Measurements from ENCODE around the gene PHF12. TPM values are rescaled to one million over a fixed set of nuclear protein-coding genes. Genes with fewer than 3 reads are reported as not detected.

PHF12 gene
- total and polyA plus RNA-seq, 2 of the 13 experiments (the other 11 are each of a cell fraction or from before 2014, with no cell fraction given) = 9.8 to 17.1 TPM

DNA sequence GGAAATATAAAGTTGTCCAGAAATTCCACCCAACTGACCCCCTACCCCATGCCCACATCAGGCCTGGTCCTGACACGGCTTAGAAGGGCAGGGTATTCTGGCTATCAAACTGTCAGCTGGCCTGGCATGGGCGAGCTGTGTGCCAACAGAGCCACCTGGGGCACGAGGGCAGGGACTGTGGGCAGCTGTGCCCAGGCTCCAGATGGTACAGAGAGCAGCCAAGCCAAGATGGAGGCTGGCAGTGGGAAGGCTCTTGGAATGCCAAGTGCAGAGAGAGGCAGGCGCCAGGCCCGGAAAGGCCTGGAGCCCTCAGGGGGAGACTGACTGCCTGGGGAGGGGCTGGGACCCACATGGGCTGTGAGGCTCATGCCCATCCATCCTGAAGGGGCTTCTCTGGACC lies 24.3 kb upstream of the PHF12 start:
- ChIA-PET POLR2A (no interaction called here), CTCF (ENCODE audit: low intra/inter-chr PET ratio, low total read pairs) (no interaction called here)
- Histone ChIP-seq H3K36me3 (replicated peaks in 1 of 2; ENCODE audit: control insufficient read depth in 1 of 2, insufficient read depth in 2 of 2, low read length in 2 of 2) (no peaks in the 10 kb centered on the region), H3K27me3 (ENCODE audit: control insufficient read depth in 1 of 2, insufficient read depth in 2 of 2, low read length in 2 of 2) (peaks cover 10 to 82% of the 10 kb centered on the region in 2 experiments), H3K9me3 (ENCODE audit: low read length) (no peaks in the 10 kb centered on the region), H3K4me1 (ENCODE audit: insufficient read depth, low read length) (peaks cover 7% of the 10 kb centered on the region), H3K27ac (ENCODE audit: extremely low read length, insufficient read depth, low read length) (no peak overlapping the region), H2AFZ (ENCODE audit: low read length) (no peak overlapping the region), H3K4me3 (replicated peaks in 1 of 3; ENCODE audit: insufficient read depth in 1 of 3, low read depth in 2 of 3, low read length in 3 of 3) (no peak overlapping the region), H3K4me2 (ENCODE audit: low read depth, low read length) (no peak overlapping the region), H3K79me2 (ENCODE audit: insufficient read depth, low read length) (no peaks in the 10 kb centered on the region), H3K9ac (ENCODE audit: insufficient read depth, low read depth, low read length) (no peak overlapping the region), H4K20me1 (ENCODE audit: insufficient read depth, low read length) (no peaks in the 10 kb centered on the region)
- intact Hi-C loops (cut with micrococcal nuclease; ENCODE audit: unreplicated experiment) (no loop called here), in situ Hi-C loops (cut with HindIII; ENCODE audit: extremely low pct_ligation_motif_present, low pct_unique_long_range_greater_than_20kb) (no loop called here)
- no TSS peak for BruUV-seq (replicated peaks)
- ATAC-seq (no peak), FAIRE-seq (no peak), DNase-seq (ENCODE audit: low spot score) (no peak)
- no peak for TF ChIP-seq ZNF780A (CRISPR knock-in tag; IDR thresholded peaks at IDR 0.05)
- no peak for TF ChIP-seq FOXP1 (IDR thresholded peaks at IDR 0.05)
- TF ChIP-seq FOXP1 (CRISPR knock-in tag; IDR thresholded peaks at IDR 0.05) = no peak
- TF ChIP-seq, protein P1, sequence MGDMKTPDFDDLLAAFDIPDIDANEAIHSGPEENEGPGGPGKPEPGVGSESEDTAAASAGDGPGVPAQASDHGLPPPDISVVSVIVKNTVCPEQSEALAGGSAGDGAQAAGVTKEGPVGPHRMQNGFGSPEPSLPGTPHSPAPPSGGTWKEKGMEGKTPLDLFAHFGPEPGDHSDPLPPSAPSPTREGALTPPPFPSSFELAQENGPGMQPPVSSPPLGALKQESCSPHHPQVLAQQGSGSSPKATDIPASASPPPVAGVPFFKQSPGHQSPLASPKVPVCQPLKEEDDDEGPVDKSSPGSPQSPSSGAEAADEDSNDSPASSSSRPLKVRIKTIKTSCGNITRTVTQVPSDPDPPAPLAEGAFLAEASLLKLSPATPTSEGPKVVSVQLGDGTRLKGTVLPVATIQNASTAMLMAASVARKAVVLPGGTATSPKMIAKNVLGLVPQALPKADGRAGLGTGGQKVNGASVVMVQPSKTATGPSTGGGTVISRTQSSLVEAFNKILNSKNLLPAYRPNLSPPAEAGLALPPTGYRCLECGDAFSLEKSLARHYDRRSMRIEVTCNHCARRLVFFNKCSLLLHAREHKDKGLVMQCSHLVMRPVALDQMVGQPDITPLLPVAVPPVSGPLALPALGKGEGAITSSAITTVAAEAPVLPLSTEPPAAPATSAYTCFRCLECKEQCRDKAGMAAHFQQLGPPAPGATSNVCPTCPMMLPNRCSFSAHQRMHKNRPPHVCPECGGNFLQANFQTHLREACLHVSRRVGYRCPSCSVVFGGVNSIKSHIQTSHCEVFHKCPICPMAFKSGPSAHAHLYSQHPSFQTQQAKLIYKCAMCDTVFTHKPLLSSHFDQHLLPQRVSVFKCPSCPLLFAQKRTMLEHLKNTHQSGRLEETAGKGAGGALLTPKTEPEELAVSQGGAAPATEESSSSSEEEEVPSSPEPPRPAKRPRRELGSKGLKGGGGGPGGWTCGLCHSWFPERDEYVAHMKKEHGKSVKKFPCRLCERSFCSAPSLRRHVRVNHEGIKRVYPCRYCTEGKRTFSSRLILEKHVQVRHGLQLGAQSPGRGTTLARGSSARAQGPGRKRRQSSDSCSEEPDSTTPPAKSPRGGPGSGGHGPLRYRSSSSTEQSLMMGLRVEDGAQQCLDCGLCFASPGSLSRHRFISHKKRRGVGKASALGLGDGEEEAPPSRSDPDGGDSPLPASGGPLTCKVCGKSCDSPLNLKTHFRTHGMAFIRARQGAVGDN (CRISPR knock-in tag; IDR thresholded peaks at IDR 0.05) = no peak
- no peak for TF ChIP-seq MAFG (CRISPR knock-in tag; IDR thresholded peaks at IDR 0.05)
- TF ChIP-seq ZMYM4 (CRISPR knock-in tag; IDR thresholded peaks at IDR 0.05) = no peak
- no peak for TF ChIP-seq ZBTB38 (CRISPR knock-in tag; IDR thresholded peaks at IDR 0.05)
- TF ChIP-seq MED8 (CRISPR knock-in tag; IDR thresholded peaks at IDR 0.05; ENCODE audit: insufficient replicate concordance) = no peak
- 0% methylated on average over 2 of the region's 5 CpGs for WGBS (ENCODE audit: low lambda C conversion rate)
